D721Med (cell line): ENCODE results near the gene TMEM209.
"Not testable (repeated sequence)": the region's sequence is repeated elsewhere in the genome, so short reads cannot be mapped to it uniquely, and the experiment has no call there.

Experiments
- DNase-seq: peaks from one replicate; pipeline ENCODE4 v3.0.0; 2011; ENCODE audit warnings: low spot score; ENCODE audit not compliant: insufficient read length
- FAIRE-seq: peaks from 2 replicates; lab custom pipeline; 2011; peaks lifted over from hg19 to GRCh38; lab: Jason Lieb, UNC
- CTCF ChIP-seq: IDR thresholded peaks from 2 replicates; pipeline ENCODE4 v1.5.1; 2012; ENCODE audit warnings: mild to moderate bottlenecking, control low read depth; ENCODE audit not compliant: insufficient read depth; ENCODE audit errors: missing control alignments

The TMEM209 gene

GRCh38 chr7:130127821-130128317, 77.3 kb downstream of the TMEM209 start:
- no peak for FAIRE-seq
- no peak for DNase-seq

GRCh38 chr7:130127404-130127803, 77.8 kb downstream of the TMEM209 start:
- DNase-seq (no peak), FAIRE-seq (no peak)
- TF ChIP-seq CTCF = no peak

More at GRCh38 chr7:130127821-130128317, 77.3 kb downstream of the TMEM209 start:
- TF ChIP-seq CTCF = no peak

GRCh38 chr7:130126840-130127239, 78.4 kb downstream of the TMEM209 start:
- DNase-seq, FAIRE-seq: not testable (repeated sequence)

- DNase-seq (no peak), FAIRE-seq (no peak)
- no peak for TF ChIP-seq CTCF
These were observed 80.5 kb downstream of the TMEM209 start for GRCh38 chr7:130124711-130125110.

GRCh38 chr7:130123501-130123900, 81.7 kb downstream of the TMEM209 start:
- no peak for TF ChIP-seq CTCF
- FAIRE-seq (no peak), DNase-seq (no peak)

- DNase-seq (no peak), FAIRE-seq (no peak)
- no peak for TF ChIP-seq CTCF
These were observed 86.4 kb downstream of the TMEM209 start for GRCh38 chr7:130118801-130119200.

GRCh38 chr7:130118294-130118693, 86.9 kb downstream of the TMEM209 start:
- DNase-seq = no peak
- no peak for TF ChIP-seq CTCF
- FAIRE-seq = no peak

GRCh38 chr7:130114776-130115175, 90.4 kb downstream of the TMEM209 start:
- FAIRE-seq (no peak), DNase-seq (no peak)
- no peak for TF ChIP-seq CTCF
